ENCODE measurements around the gene STX11.
"Not testable (repeated sequence)": the region's sequence is repeated elsewhere in the genome, so short reads cannot be mapped to it uniquely, and the experiment has no call there.

STX11 gene

GRCh38 chr6:144179828-144180227, 29.5 kb downstream of the STX11 start:
- Histone ChIP-seq H3K9ac (ENCODE audit: low read length in 5 of 5) (no peak overlapping the region), H3K4me3 (ENCODE audit: low read depth in 1 of 5, low read length in 5 of 5) (no peak overlapping the region), H3K27me3 (ENCODE audit: control insufficient read depth in 5 of 5, insufficient read depth in 4 of 5, low read length in 5 of 5) (no peaks in the 10 kb centered on the region), H3K9me3 (ENCODE audit: control insufficient read depth in 5 of 5, low read length in 5 of 5) (no peaks in the 10 kb centered on the region), H3K36me3 (ENCODE audit: control insufficient read depth in 5 of 5, insufficient read depth in 5 of 5, low read length in 5 of 5) (peaks cover 0 to 5% (median 3%) of the 10 kb centered on the region in 5 donors), H3K4me1 (ENCODE audit: control insufficient read depth in 5 of 5, insufficient read depth in 5 of 5, low read length in 5 of 5) (peaks cover 0 to 32% (median 18%) of the 10 kb centered on the region in 5 donors), H3K27ac (ENCODE audit: low read depth, low read length) (no peak overlapping the region)

- not testable (repeated sequence) for H3K4me3 ChIP-seq (ENCODE audit: low read depth in 1 of 5, low read length in 5 of 5); H3K27ac ChIP-seq (ENCODE audit: low read depth, low read length); H3K27me3 ChIP-seq (ENCODE audit: control insufficient read depth in 5 of 5, insufficient read depth in 4 of 5, low read length in 5 of 5); H3K36me3 ChIP-seq (ENCODE audit: control insufficient read depth in 5 of 5, insufficient read depth in 5 of 5, low read length in 5 of 5); H3K9ac ChIP-seq (ENCODE audit: low read length in 5 of 5); H3K9me3 ChIP-seq (ENCODE audit: control insufficient read depth in 5 of 5, low read length in 5 of 5)
- H3K4me1 ChIP-seq (ENCODE audit: control insufficient read depth in 5 of 5, insufficient read depth in 5 of 5, low read length in 5 of 5) = peaks cover 0 to 35% (median 18%) of the 10 kb centered on the region in 5 donors
Observed at GRCh38 chr6:144180354-144180753, 30.0 kb downstream of the STX11 start.

- H3K4me3 ChIP-seq (ENCODE audit: low read depth in 1 of 5, low read length in 5 of 5) = no peak overlapping the region
- peaks cover 0 to 2% (median 2%) of the 10 kb centered on the region in 5 donors for H3K36me3 ChIP-seq (ENCODE audit: control insufficient read depth in 5 of 5, insufficient read depth in 5 of 5, low read length in 5 of 5)
- peak overlapping the region; percentile 9 for H3K27ac ChIP-seq (ENCODE audit: low read depth, low read length)
- no peak overlapping the region for H3K9ac ChIP-seq (ENCODE audit: low read length in 5 of 5)
- H3K27me3 ChIP-seq (ENCODE audit: control insufficient read depth in 5 of 5, insufficient read depth in 4 of 5, low read length in 5 of 5) = no peaks in the 10 kb centered on the region
- peaks cover 0 to 24% (median 14%) of the 10 kb centered on the region in 5 donors for H3K4me1 ChIP-seq (ENCODE audit: control insufficient read depth in 5 of 5, insufficient read depth in 5 of 5, low read length in 5 of 5)
- no peaks in the 10 kb centered on the region for H3K9me3 ChIP-seq (ENCODE audit: control insufficient read depth in 5 of 5, low read length in 5 of 5)
Observed at GRCh38 chr6:144181639-144182038, 31.3 kb downstream of the STX11 start.

GRCh38 chr6:144184186-144184585, 33.9 kb downstream of the STX11 start:
- Histone ChIP-seq H3K36me3 (ENCODE audit: control insufficient read depth in 5 of 5, insufficient read depth in 5 of 5, low read length in 5 of 5) (peaks cover 11 to 15% (median 14%) of the 10 kb centered on the region in 5 donors), H3K4me1 (ENCODE audit: control insufficient read depth in 5 of 5, insufficient read depth in 5 of 5, low read length in 5 of 5) (peaks cover under 1 to 12% (median 9%) of the 10 kb centered on the region in 5 donors)
- not testable (repeated sequence) for H3K4me3 ChIP-seq (ENCODE audit: low read depth in 1 of 5, low read length in 5 of 5); H3K9me3 ChIP-seq (ENCODE audit: control insufficient read depth in 5 of 5, low read length in 5 of 5); H3K27me3 ChIP-seq (ENCODE audit: control insufficient read depth in 5 of 5, insufficient read depth in 4 of 5, low read length in 5 of 5); H3K9ac ChIP-seq (ENCODE audit: low read length in 5 of 5); H3K27ac ChIP-seq (ENCODE audit: low read depth, low read length)

GRCh38 chr6:144185133-144185836, 35.0 kb downstream of the STX11 start:
- Histone ChIP-seq H3K27ac (ENCODE audit: low read depth, low read length) (no peak overlapping the region), H3K4me3 (ENCODE audit: low read depth in 1 of 5, low read length in 5 of 5) (no peak overlapping the region)

GRCh38 chr6:144186817-144187625, 36.7 kb downstream of the STX11 start:
- Histone ChIP-seq H3K27me3 (ENCODE audit: control insufficient read depth in 5 of 5, insufficient read depth in 4 of 5, low read length in 5 of 5) (no peaks in the 10 kb centered on the region), H3K4me3 (ENCODE audit: low read depth in 1 of 5, low read length in 5 of 5) (no peak overlapping the region), H3K4me1 (ENCODE audit: control insufficient read depth in 5 of 5, insufficient read depth in 5 of 5, low read length in 5 of 5) (peaks cover 3 to 31% (median 15%) of the 10 kb centered on the region in 5 donors), H3K36me3 (ENCODE audit: control insufficient read depth in 5 of 5, insufficient read depth in 5 of 5, low read length in 5 of 5) (peaks cover 11 to 15% (median 14%) of the 10 kb centered on the region in 5 donors), H3K9ac (ENCODE audit: low read length in 5 of 5) (no peak overlapping the region), H3K9me3 (ENCODE audit: control insufficient read depth in 5 of 5, low read length in 5 of 5) (no peaks in the 10 kb centered on the region), H3K27ac (ENCODE audit: low read depth, low read length) (no peak overlapping the region)

More at GRCh38 chr6:144185133-144185836, 35.0 kb downstream of the STX11 start:
- Histone ChIP-seq H3K9me3 (ENCODE audit: control insufficient read depth in 5 of 5, low read length in 5 of 5) (no peaks in the 10 kb centered on the region), H3K4me1 (ENCODE audit: control insufficient read depth in 5 of 5, insufficient read depth in 5 of 5, low read length in 5 of 5) (peaks cover 2 to 22% (median 14%) of the 10 kb centered on the region in 5 donors), H3K27me3 (ENCODE audit: control insufficient read depth in 5 of 5, insufficient read depth in 4 of 5, low read length in 5 of 5) (no peaks in the 10 kb centered on the region), H3K9ac (ENCODE audit: low read length in 5 of 5) (no peak overlapping the region), H3K36me3 (ENCODE audit: control insufficient read depth in 5 of 5, insufficient read depth in 5 of 5, low read length in 5 of 5) (peaks cover 11 to 15% (median 14%) of the 10 kb centered on the region in 5 donors)

GRCh38 chr6:144189351-144189750, 39.0 kb downstream of the STX11 start:
- Histone ChIP-seq H3K36me3 (ENCODE audit: control insufficient read depth in 5 of 5, insufficient read depth in 5 of 5, low read length in 5 of 5) (peaks cover 11 to 15% (median 14%) of the 10 kb centered on the region in 5 donors), H3K4me3 (ENCODE audit: low read depth in 1 of 5, low read length in 5 of 5) (no peak overlapping the region), H3K9ac (ENCODE audit: low read length in 5 of 5) (peak overlapping the region in 1 of 5 donors; percentile 60), H3K4me1 (ENCODE audit: control insufficient read depth in 5 of 5, insufficient read depth in 5 of 5, low read length in 5 of 5) (peaks cover 3 to 32% (median 15%) of the 10 kb centered on the region in 5 donors), H3K9me3 (ENCODE audit: control insufficient read depth in 5 of 5, low read length in 5 of 5) (no peaks in the 10 kb centered on the region), H3K27ac (ENCODE audit: low read depth, low read length) (peak overlapping the region; percentile 78), H3K27me3 (ENCODE audit: control insufficient read depth in 5 of 5, insufficient read depth in 4 of 5, low read length in 5 of 5) (no peaks in the 10 kb centered on the region)

- H3K4me1 ChIP-seq (ENCODE audit: control insufficient read depth in 5 of 5, insufficient read depth in 5 of 5, low read length in 5 of 5) = peaks cover 3 to 32% (median 15%) of the 10 kb centered on the region in 5 donors
- peak overlapping the region in 1 of 5 donors; percentile 60 for H3K9ac ChIP-seq (ENCODE audit: low read length in 5 of 5)
- peaks cover 11 to 15% (median 14%) of the 10 kb centered on the region in 5 donors for H3K36me3 ChIP-seq (ENCODE audit: control insufficient read depth in 5 of 5, insufficient read depth in 5 of 5, low read length in 5 of 5)
- H3K27ac ChIP-seq (ENCODE audit: low read depth, low read length) = peak overlapping the region; percentile 78
- no peak overlapping the region for H3K4me3 ChIP-seq (ENCODE audit: low read depth in 1 of 5, low read length in 5 of 5)
- H3K27me3 ChIP-seq (ENCODE audit: control insufficient read depth in 5 of 5, insufficient read depth in 4 of 5, low read length in 5 of 5) = no peaks in the 10 kb centered on the region
- no peaks in the 10 kb centered on the region for H3K9me3 ChIP-seq (ENCODE audit: control insufficient read depth in 5 of 5, low read length in 5 of 5)
Observed at GRCh38 chr6:144190080-144190479, 39.8 kb downstream of the STX11 start.

- peak overlapping the region; percentile 78 for H3K27ac ChIP-seq (ENCODE audit: low read depth, low read length)
- peaks cover 11 to 15% (median 14%) of the 10 kb centered on the region in 5 donors for H3K36me3 ChIP-seq (ENCODE audit: control insufficient read depth in 5 of 5, insufficient read depth in 5 of 5, low read length in 5 of 5)
- no peak overlapping the region for H3K4me3 ChIP-seq (ENCODE audit: low read depth in 1 of 5, low read length in 5 of 5)
- H3K9ac ChIP-seq (ENCODE audit: low read length in 5 of 5) = peak overlapping the region in 1 of 5 donors; percentile 8
- H3K4me1 ChIP-seq (ENCODE audit: control insufficient read depth in 5 of 5, insufficient read depth in 5 of 5, low read length in 5 of 5) = peaks cover 3 to 28% (median 15%) of the 10 kb centered on the region in 5 donors
- H3K9me3 ChIP-seq (ENCODE audit: control insufficient read depth in 5 of 5, low read length in 5 of 5) = no peaks in the 10 kb centered on the region
- no peaks in the 10 kb centered on the region for H3K27me3 ChIP-seq (ENCODE audit: control insufficient read depth in 5 of 5, insufficient read depth in 4 of 5, low read length in 5 of 5)
Observed at GRCh38 chr6:144190593-144190992, 40.3 kb downstream of the STX11 start.

GRCh38 chr6:144193181-144193580, 42.9 kb downstream of the STX11 start:
- no peak overlapping the region for H3K4me3 ChIP-seq (ENCODE audit: low read depth in 1 of 5, low read length in 5 of 5)
- peaks cover 3 to 28% (median 15%) of the 10 kb centered on the region in 5 donors for H3K4me1 ChIP-seq (ENCODE audit: control insufficient read depth in 5 of 5, insufficient read depth in 5 of 5, low read length in 5 of 5)
- H3K9me3 ChIP-seq (ENCODE audit: control insufficient read depth in 5 of 5, low read length in 5 of 5) = peaks cover 0 to 2% (median 0%) of the 10 kb centered on the region in 5 donors
- peaks cover 0 to 3% (median 0%) of the 10 kb centered on the region in 5 donors for H3K36me3 ChIP-seq (ENCODE audit: control insufficient read depth in 5 of 5, insufficient read depth in 5 of 5, low read length in 5 of 5)
- no peaks in the 10 kb centered on the region for H3K27me3 ChIP-seq (ENCODE audit: control insufficient read depth in 5 of 5, insufficient read depth in 4 of 5, low read length in 5 of 5)
- H3K9ac ChIP-seq (ENCODE audit: low read length in 5 of 5) = no peak overlapping the region
- no peak overlapping the region for H3K27ac ChIP-seq (ENCODE audit: low read depth, low read length)

Measured in subcutaneous abdominal adipose tissue (tissue), 5 donors.